ENCODE results near the gene CNPPD1. TPM values are rescaled to one million over a fixed set of nuclear protein-coding genes. Genes with fewer than 3 reads are reported as not detected.

The CNPPD1 gene
- total RNA-seq, 1 experiment from 2014 or later = 38.2 TPM

- CTCF ChIA-PET = no interaction called here
Observed at GRCh38 chr2:219216535-219216915, 39.8 kb upstream of the CNPPD1 start.

GRCh38 chr2:219215871-219216534, 39.3 kb upstream of the CNPPD1 start:
- peaks cover 3% of the 10 kb centered on the region for H3F3A ChIP-seq (ENCODE audit: low read length, unreplicated experiment)
- ATAC-seq = no peak
- no peak overlapping the region for H3K9ac ChIP-seq (ENCODE audit: low read length)
- H3K4me2 ChIP-seq (ENCODE audit: low read length) = no peak overlapping the region
- no peak overlapping the region for H3K27ac ChIP-seq (ENCODE audit: low read length)
- H4K20me1 ChIP-seq (ENCODE audit: low read length) = no peaks in the 10 kb centered on the region
- POLR2A ChIA-PET (ENCODE audit: unreplicated experiment) = no interaction called here
- no peak for TF ChIP-seq EZH2phosphoT487 (IDR thresholded peaks at IDR 0.05; ENCODE audit: borderline replicate concordance, low read length)
- no peak for TF ChIP-seq EZH2 (IDR thresholded peaks at IDR 0.05; ENCODE audit: low read length, unreplicated experiment)
- TF ChIP-seq, protein P1, sequence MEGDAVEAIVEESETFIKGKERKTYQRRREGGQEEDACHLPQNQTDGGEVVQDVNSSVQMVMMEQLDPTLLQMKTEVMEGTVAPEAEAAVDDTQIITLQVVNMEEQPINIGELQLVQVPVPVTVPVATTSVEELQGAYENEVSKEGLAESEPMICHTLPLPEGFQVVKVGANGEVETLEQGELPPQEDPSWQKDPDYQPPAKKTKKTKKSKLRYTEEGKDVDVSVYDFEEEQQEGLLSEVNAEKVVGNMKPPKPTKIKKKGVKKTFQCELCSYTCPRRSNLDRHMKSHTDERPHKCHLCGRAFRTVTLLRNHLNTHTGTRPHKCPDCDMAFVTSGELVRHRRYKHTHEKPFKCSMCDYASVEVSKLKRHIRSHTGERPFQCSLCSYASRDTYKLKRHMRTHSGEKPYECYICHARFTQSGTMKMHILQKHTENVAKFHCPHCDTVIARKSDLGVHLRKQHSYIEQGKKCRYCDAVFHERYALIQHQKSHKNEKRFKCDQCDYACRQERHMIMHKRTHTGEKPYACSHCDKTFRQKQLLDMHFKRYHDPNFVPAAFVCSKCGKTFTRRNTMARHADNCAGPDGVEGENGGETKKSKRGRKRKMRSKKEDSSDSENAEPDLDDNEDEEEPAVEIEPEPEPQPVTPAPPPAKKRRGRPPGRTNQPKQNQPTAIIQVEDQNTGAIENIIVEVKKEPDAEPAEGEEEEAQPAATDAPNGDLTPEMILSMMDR (conservative IDR thresholded peaks at IDR 0.05; ENCODE audit: low read depth, low read length) = no peak
- intact Hi-C loops (cut with micrococcal nuclease) = no loop called here
- no peaks in the 10 kb centered on the region for H3K9me2 ChIP-seq (replicated peaks; ENCODE audit: low read length)
- CTCF ChIA-PET = no interaction called here
- no peak for DNase-seq
- peaks cover 8% of the 10 kb centered on the region; the same call in 1 of the 2 replicates for H3K79me2 ChIP-seq (ENCODE audit: low read length)
- no peaks in the 10 kb centered on the region for H3K9me3 ChIP-seq (ENCODE audit: low read length)
- no TSS peak for BruUV-seq (replicated peaks)
- H3K36me3 ChIP-seq (ENCODE audit: low read depth, low read length) = peaks cover 6% of the 10 kb centered on the region
- H3K27me3 ChIP-seq (ENCODE audit: low read length) = no peaks in the 10 kb centered on the region
- no peak overlapping the region for H3K4me3 ChIP-seq (ENCODE audit: low read length)
- peaks cover 19% of the 10 kb centered on the region for H3K4me1 ChIP-seq (ENCODE audit: insufficient read depth, low read length)
- H2AFZ ChIP-seq (ENCODE audit: low read length) = no peak overlapping the region

More at GRCh38 chr2:219216535-219216915, 39.8 kb upstream of the CNPPD1 start:
- H3K27ac ChIP-seq (ENCODE audit: low read length) = no peak overlapping the region
- H3K9me2 ChIP-seq (replicated peaks; ENCODE audit: low read length) = no peaks in the 10 kb centered on the region
- H2AFZ ChIP-seq (ENCODE audit: low read length) = no peak overlapping the region
- peaks cover 6% of the 10 kb centered on the region for H3K36me3 ChIP-seq (ENCODE audit: low read depth, low read length)
- BruUV-seq (replicated peaks) = no TSS peak
- H3K4me1 ChIP-seq (ENCODE audit: insufficient read depth, low read length) = peaks cover 19% of the 10 kb centered on the region
- H3K79me2 ChIP-seq (ENCODE audit: low read length) = peaks cover 8% of the 10 kb centered on the region; the same call in 1 of the 2 replicates
- peaks cover 3% of the 10 kb centered on the region for H3F3A ChIP-seq (ENCODE audit: low read length, unreplicated experiment)
- no peak for ATAC-seq
- DNase-seq = no peak
- H3K27me3 ChIP-seq (ENCODE audit: low read length) = no peaks in the 10 kb centered on the region
- no peak overlapping the region for H3K4me2 ChIP-seq (ENCODE audit: low read length)
- no peak overlapping the region for H3K4me3 ChIP-seq (ENCODE audit: low read length)
- POLR2A ChIA-PET (ENCODE audit: unreplicated experiment) = no interaction called here
- H3K9ac ChIP-seq (ENCODE audit: low read length) = no peak overlapping the region
- H3K9me3 ChIP-seq (ENCODE audit: low read length) = no peaks in the 10 kb centered on the region
- no peaks in the 10 kb centered on the region for H4K20me1 ChIP-seq (ENCODE audit: low read length)
- intact Hi-C loops (cut with micrococcal nuclease) = no loop called here
- TF ChIP-seq EZH2 (IDR thresholded peaks at IDR 0.05; ENCODE audit: low read length, unreplicated experiment) (no peak), EZH2phosphoT487 (IDR thresholded peaks at IDR 0.05; ENCODE audit: borderline replicate concordance, low read length) (no peak)
- TF ChIP-seq, protein P1 (conservative IDR thresholded peaks at IDR 0.05; ENCODE audit: low read depth, low read length) = no peak

DNA sequence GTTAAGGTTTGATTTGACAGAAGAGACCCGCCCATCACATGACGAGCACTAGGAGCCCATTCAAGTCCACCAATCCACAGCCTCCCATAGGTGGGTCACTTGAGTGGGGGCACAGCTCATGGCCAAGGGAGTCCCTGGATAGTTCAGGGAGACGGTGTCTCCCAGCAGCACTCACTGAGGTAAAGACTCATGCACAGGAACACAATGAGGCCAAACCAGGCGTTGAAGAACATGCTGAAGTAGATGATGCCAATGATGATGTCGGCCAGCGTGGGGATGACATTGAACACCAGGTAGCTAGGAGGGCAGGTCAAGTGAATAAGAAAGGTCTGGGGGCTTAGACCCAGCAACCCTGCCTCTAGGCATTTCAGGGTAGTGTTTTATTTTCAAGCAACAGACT, 38.1 kb upstream of the CNPPD1 start:
- ChIA-PET POLR2A (ENCODE audit: unreplicated experiment) (no interaction called here), CTCF (no interaction called here)
- no peaks in the 10 kb centered on the region for H3K27me3 ChIP-seq (ENCODE audit: low read length)
- no TSS peak for BruUV-seq (replicated peaks)
- peaks cover 8% of the 10 kb centered on the region; the same call in 1 of the 2 replicates for H3K79me2 ChIP-seq (ENCODE audit: low read length)
- H3K4me3 ChIP-seq (ENCODE audit: low read length) = no peak overlapping the region
- no peak overlapping the region for H3K27ac ChIP-seq (ENCODE audit: low read length)
- H3F3A ChIP-seq (ENCODE audit: low read length, unreplicated experiment) = peaks cover 3% of the 10 kb centered on the region
- H4K20me1 ChIP-seq (ENCODE audit: low read length) = no peaks in the 10 kb centered on the region
- no peak for DNase-seq
- TF ChIP-seq, protein P1 (conservative IDR thresholded peaks at IDR 0.05; ENCODE audit: low read depth, low read length) = no peak
- TF ChIP-seq EZH2phosphoT487 (IDR thresholded peaks at IDR 0.05; ENCODE audit: borderline replicate concordance, low read length) = no peak
- TF ChIP-seq EZH2 (IDR thresholded peaks at IDR 0.05; ENCODE audit: low read length, unreplicated experiment) = no peak
- peaks cover 4% of the 10 kb centered on the region for H3K36me3 ChIP-seq (ENCODE audit: low read depth, low read length)
- no peak overlapping the region for H2AFZ ChIP-seq (ENCODE audit: low read length)
- H3K9ac ChIP-seq (ENCODE audit: low read length) = no peak overlapping the region
- ATAC-seq = no peak
- peaks cover 19% of the 10 kb centered on the region for H3K4me1 ChIP-seq (ENCODE audit: insufficient read depth, low read length)
- no peaks in the 10 kb centered on the region for H3K9me2 ChIP-seq (replicated peaks; ENCODE audit: low read length)
- intact Hi-C loops (cut with micrococcal nuclease) = no loop called here
- H3K4me2 ChIP-seq (ENCODE audit: low read length) = no peak overlapping the region
- no peaks in the 10 kb centered on the region for H3K9me3 ChIP-seq (ENCODE audit: low read length)
